ENCODE data around the gene PLEK2. TPM values are rescaled to one million over a fixed set of nuclear protein-coding genes. Genes with fewer than 3 reads are reported as not detected.
A peak's percentile ranks its signal among the peaks of the same experiment; 100 is the strongest.

Gene PLEK2
- total and polyA plus RNA-seq, 2 donors (not counting 3 experiments of a cell fraction or from before 2014, with no cell fraction given) = 1.4 to 3.8 TPM

DNA sequence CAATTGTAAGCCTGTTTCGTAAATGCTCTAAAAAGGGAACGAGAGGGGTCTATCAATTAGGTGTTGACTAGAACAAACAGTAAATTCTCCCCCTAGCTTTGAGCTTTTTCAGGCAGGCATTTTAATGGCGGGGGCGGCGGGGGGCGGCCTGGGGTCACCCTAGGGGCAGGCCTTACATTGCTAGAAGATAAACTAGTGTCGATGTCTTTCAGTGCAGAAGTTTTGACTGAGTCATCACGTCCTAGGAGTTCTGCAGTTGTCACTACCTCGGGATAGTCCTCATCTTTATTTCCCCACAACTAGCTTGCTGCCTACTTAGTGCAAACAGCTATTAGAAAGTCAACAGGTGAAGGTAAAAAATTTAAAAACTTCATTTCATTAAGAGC lies 54.0 kb downstream of the PLEK2 start:
- FAIRE-seq (no peak), DNase-seq (ENCODE audit: low read depth, low spot score) (no peak)
- Histone ChIP-seq H4K20me1 (replicated peaks; ENCODE audit: control insufficient read depth, extremely low read depth, insufficient read depth, low read length) (no peaks in the 10 kb centered on the region), H3K4me3 (replicated peaks in 1 of 3; ENCODE audit: insufficient read depth in 1 of 3, low read depth in 1 of 3, low read length in 3 of 3) (peak overlapping the region in 1 of 3 experiments; percentile 83), H3K9me1 (replicated peaks; ENCODE audit: control insufficient read depth, extremely low read depth, insufficient read depth, low read length) (no peaks in the 10 kb centered on the region), H2AFZ (ENCODE audit: low read depth, low read length) (no peak overlapping the region), H3K9ac (replicated peaks; ENCODE audit: extremely low read depth, insufficient read depth, low read length) (peak overlapping the region; percentile 99), H3K36me3 (ENCODE audit: control insufficient read depth in 2 of 2, extremely low read depth in 1 of 2, insufficient read depth in 2 of 2, low read length in 2 of 2) (peaks cover 0 to 2% of the 10 kb centered on the region in 2 experiments), H3K9me3 (replicated peaks; ENCODE audit: control insufficient read depth, insufficient read depth, low read length) (no peaks in the 10 kb centered on the region), H3K27me3 (ENCODE audit: control insufficient read depth in 2 of 2, insufficient read depth in 2 of 2, low read length in 2 of 2) (no peaks in the 10 kb centered on the region), H3K4me1 (ENCODE audit: control insufficient read depth, extremely low read depth, insufficient read depth, low read length) (peaks cover 34% of the 10 kb centered on the region), H3K27ac (ENCODE audit: insufficient read depth, low read depth, low read length) (peak overlapping the region; percentile 96), H3K79me2 (ENCODE audit: control insufficient read depth, insufficient read depth, low read length) (peaks cover 91% of the 10 kb centered on the region), H3K4me2 (ENCODE audit: insufficient read depth, low read length) (peak overlapping the region; percentile 88)
- POLR2A ChIA-PET = no interaction called here
- intact Hi-C loops (cut with micrococcal nuclease) = loop anchor here (5.0 to 10.0 kb wide), 2 partner anchors 703 to 851 kb away; partner anchors contain the start of gene GPHN
- TF ChIP-seq, protein P1, sequence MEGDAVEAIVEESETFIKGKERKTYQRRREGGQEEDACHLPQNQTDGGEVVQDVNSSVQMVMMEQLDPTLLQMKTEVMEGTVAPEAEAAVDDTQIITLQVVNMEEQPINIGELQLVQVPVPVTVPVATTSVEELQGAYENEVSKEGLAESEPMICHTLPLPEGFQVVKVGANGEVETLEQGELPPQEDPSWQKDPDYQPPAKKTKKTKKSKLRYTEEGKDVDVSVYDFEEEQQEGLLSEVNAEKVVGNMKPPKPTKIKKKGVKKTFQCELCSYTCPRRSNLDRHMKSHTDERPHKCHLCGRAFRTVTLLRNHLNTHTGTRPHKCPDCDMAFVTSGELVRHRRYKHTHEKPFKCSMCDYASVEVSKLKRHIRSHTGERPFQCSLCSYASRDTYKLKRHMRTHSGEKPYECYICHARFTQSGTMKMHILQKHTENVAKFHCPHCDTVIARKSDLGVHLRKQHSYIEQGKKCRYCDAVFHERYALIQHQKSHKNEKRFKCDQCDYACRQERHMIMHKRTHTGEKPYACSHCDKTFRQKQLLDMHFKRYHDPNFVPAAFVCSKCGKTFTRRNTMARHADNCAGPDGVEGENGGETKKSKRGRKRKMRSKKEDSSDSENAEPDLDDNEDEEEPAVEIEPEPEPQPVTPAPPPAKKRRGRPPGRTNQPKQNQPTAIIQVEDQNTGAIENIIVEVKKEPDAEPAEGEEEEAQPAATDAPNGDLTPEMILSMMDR (IDR thresholded peaks at IDR 0.05; ENCODE audit: extremely low read depth in 1 of 2, insufficient read depth in 1 of 2, low read depth in 1 of 2, low read length in 2 of 2) = no peak
- no peak for TF ChIP-seq GATA2 (IDR thresholded peaks at IDR 0.05; ENCODE audit: insufficient read depth, insufficient read length, low read depth, low read length)
- TF ChIP-seq POLR2AphosphoS5 (IDR thresholded peaks at IDR 0.05; ENCODE audit: insufficient read depth, low read depth, low read length) = no peak
- TF ChIP-seq JUN (IDR thresholded peaks at IDR 0.05; ENCODE audit: borderline replicate concordance, insufficient read depth, insufficient read length, low read depth) = no peak
- TF ChIP-seq EZH2 (IDR thresholded peaks at IDR 0.05; ENCODE audit: borderline replicate concordance, low read depth, low read length, severe bottlenecking) = no peak
- TF ChIP-seq, protein P2, sequence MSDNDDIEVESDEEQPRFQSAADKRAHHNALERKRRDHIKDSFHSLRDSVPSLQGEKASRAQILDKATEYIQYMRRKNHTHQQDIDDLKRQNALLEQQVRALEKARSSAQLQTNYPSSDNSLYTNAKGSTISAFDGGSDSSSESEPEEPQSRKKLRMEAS (IDR thresholded peaks at IDR 0.05; ENCODE audit: insufficient read depth, insufficient read length) = no peak
- TF ChIP-seq POLR2A (IDR thresholded peaks at IDR 0.05; ENCODE audit: low read depth, low read length) = no peak
- TF ChIP-seq FOS (IDR thresholded peaks at IDR 0.05; ENCODE audit: borderline replicate concordance, insufficient read depth, low read length) = no peak
- BruUV-seq (replicated peaks) = no TSS peak
- CTCF ChIA-PET = no interaction called here
- dilution Hi-C loops (cut with MboI; ENCODE audit: extremely low pct_ligation_motif_present, low sequenced_read_pairs) = no loop called here
